NCI-H187 (cell line): ENCODE data around the gene GYS1.

Experiments used
- DNase-seq, 2 experiments: peaks; one replicate each; lab custom pipeline; 2025; lab: John Stamatoyannopoulos, UW

The GYS1 gene

GRCh38 chr19:48963371-48964204 lies 29.5 kb downstream of the GYS1 start:
- no peak for DNase-seq

GRCh38 chr19:48962849-48963165 lies 30.3 kb downstream of the GYS1 start:
- no peak for DNase-seq

- no peak for DNase-seq
Measured at GRCh38 chr19:48962029-48962848, 30.9 kb downstream of the GYS1 start.

GRCh38 chr19:48961673-48962028 lies 31.5 kb downstream of the GYS1 start:
- DNase-seq: no peak

DNA sequence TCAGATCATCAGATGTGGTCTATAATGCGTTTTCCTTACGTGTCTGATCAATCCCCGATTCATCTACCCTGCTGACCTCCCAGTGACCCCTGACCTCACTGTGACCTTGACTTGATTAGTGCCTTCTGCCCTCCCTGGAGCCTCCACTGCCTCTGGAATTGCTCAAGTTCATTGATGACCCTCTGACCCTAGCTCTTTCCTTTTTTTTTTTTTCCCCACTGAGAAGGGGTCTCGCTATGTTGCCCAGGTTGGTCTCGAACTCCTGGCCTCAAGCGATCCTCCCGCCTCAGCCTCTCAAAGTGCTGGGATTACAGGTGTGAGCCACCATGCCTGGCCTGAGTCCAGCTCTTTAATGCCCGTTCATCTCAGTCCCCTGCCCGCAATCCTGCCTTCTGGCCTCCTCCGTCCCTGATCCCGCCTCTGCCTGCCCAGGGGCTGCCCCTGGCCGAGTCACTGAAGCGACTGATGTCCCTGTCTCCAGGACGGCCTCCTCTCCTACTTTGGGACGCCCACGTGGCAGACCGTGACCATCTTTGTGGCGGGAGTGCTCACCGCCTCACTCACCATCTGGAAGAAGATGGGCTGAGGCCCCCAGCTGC lies 32.0 kb downstream of the GYS1 start:
- no peak for DNase-seq

GRCh38 chr19:48959341-48960239 lies 33.5 kb downstream of the GYS1 start:
- DNase-seq: no peak

DNA sequence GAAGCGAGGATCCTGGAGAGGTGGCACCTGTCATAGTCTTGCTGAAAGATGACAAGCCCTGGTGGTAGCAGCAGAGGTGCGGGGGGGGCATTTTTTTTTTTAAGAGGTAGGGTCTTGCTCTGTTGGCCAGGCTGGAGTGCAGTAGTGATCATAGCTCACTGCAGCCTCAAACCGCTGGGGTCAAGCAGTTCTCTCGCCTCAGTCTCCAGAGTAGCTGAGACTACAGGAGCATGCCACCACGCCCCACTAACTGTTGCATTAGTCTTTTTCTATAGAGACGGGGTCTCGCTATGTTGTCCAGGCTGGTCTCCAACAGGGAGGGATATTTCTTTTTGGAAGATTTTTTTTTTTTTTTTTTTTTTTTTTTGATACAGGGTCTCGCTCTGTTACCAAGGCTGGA lies 35.1 kb downstream of the GYS1 start:
- no peak for DNase-seq

DNA sequence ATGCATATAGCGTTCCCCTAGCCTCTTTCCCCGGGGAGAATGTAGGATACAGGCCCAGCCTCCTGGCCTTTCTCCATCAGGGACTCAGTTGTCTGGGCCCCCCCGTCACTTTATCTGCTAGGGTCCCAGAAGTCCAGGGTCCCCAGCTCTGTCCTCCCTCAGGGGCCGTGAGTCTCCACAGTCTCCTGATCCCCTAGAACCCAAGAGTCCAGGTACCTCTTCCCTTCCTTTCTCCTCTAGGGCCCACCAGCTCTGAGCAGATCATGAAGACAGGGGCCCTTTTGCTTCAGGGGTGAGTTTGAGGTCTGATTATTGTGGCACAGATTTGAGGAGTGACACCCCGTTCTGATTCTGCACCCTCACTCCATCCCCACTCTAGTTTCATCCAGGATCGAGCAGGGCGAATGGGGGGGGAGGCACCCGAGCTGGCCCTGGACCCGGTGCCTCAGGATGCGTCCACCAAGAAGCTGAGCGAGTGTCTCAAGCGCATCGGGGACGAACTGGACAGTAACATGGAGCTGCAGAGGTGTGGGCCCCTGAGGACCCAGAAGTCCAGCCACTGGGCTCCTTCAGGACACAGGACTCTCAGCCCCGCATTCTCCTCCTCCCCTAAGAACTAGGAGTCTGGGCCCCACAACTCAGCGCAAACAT lies 37.7 kb downstream of the GYS1 start:
- no peak for DNase-seq

- peak; percentile 97 to 99 for DNase-seq
Measured at GRCh38 chr19:48954595-48955307, 38.4 kb downstream of the GYS1 start, which contains the start of gene BAX. TSS of gene BAX (plus strand) at chr19:48954875. CDS start at chr19:48954929, 54 bp downstream.

GRCh38 chr19:48953990-48954594 lies 39.0 kb downstream of the GYS1 start:
- DNase-seq: no peak

DNA sequence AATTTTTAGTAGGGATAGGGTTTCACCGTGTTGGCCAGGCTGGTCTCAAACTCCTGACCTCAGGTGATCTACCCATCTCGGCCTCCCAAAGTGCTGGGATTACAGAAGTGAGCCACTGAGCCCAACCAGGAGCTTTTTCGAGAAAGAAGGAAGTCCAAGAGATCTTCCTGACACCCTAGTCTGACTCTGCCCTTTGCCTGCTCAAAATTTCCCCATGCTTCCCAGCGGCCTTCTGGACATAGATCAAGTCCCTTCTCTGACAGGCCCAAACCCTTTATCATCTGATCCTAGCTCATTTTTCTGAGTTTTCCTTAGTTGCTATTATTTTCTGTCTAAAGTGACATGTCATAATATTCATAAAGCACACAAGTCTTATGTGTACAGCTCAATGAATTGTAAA lies 40.0 kb downstream of the GYS1 start:
- no peak for DNase-seq

DNA sequence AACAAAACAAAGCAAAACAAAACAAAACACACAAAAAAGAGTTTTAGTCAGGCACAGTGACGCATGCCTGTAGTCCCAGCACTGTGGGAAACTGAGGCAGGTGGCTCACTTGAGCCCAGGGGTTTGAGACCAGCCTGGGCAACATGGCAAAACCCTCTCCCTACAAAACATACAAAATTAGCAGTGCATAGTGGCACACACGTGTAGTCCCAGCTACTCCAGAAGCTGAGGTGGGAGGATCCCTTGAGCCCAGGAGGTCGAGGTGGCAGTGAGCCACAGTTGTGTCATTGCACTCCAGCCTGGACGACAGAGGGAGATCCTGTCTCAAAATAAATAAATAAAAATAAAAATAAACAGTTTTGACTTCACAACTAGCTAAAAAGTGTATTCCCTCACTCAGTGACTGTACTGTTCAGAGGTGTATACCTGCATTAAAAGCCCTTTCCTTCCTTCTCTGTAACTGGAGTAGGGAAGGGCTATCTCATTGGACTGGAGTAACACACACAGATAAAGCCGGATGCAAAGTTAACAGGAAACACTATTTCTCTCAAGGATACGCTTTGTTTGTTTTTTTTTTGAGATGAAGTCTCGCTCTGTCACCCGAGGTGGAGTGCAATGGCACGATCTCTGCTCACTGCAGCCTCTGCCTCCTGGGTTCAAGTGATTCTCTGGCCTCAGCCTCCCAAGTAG lies 42.1 kb downstream of the GYS1 start:
- no peak for DNase-seq

GRCh38 chr19:48950159-48950558 lies 43.0 kb downstream of the GYS1 start:
- DNase-seq: no peak

DNA sequence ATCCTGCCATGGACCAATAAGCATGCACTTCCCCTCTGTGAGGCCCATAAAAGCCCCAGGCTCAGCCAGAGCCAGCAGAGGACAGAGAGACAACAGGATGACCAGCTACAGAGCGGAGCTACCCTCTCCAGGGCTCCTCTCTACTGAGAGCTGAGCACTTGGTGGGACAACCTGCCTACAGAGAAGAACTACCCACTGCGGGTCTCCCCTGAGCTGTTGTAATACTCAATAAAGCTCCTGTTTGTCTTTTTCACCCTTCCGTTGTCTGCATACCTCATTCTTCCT lies 45.9 kb downstream of the GYS1 start:
- DNase-seq: no peak

DNA sequence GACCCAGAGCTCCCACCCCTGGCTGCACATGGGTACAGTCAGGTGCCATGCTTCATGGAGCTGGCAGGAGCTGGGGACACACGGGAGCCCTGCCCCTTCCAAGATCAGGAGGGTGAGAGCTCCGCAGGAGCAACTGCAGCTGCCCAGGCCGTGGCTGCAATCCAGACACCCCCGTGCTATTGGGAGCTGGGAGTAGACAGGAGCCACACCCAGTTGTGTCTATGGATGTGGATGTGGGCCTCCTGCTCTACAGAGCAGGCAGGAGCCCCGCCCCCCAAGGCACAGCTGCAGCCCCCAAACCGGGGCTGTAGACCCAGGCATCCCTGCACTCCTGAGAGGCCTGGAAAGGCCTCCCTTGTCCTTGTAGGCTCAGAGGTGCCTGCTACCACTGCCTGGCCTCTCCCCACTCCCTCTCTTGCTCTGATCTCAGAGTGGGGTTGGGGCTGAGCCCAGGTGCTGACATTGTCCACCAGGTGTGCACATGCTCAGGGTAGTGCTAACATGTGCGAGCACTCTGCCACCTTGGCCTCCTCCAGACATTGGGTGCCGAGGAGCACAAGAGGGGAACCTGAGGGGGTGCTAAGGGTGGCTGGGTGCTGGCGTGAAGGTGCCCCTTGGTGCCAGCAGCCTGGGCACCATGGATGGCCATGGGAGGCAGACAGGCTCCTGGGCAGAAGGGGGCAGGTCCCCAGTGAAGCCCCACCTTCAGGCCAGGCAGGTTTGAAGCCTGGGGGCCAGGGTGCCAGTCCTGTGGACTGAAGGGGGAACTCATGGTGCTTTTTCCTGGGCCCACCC lies 46.4 kb downstream of the GYS1 start:
- DNase-seq: no peak

GRCh38 chr19:48945817-48946216 lies 47.3 kb downstream of the GYS1 start:
- DNase-seq: no peak

DNA sequence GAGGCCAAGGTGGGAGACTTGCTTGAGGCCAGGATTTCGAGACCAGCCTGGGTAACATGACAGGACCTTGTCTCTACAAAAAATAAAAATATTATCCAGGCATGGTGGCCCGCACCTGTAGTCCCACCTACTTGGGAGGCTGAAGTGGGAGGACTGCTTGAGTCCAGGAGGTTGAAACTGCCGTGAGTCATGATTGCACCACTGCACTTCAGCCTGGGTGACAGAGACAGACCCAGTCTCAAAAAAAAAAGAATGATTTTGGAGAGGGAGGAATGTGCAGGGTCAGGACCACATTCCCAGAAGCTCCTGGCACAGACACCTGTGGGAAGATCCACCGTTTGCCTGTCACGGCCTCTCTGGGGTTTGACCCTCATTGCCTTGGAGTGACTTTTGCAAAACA lies 47.7 kb downstream of the GYS1 start:
- DNase-seq: no peak

DNA sequence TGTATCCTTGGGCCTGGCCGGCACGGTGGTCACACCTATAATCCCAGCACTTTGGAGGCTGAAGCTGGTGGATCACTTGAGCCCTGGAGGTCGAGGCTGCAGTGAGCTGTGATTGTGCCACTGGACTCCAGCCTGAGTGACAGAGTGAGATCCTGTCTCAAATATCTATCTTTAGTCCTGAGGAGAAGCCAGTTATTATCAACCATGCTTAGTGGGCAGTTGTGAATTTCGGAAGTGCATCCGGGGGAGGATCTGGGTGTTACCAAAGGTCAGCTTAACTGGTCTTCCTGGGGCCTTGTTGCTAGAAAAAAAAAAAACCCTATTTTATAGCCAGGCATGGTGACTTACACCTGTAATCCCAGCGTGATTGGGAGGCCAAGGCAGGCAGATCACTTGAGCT lies 50.0 kb downstream of the GYS1 start:
- DNase-seq: no peak

DNA sequence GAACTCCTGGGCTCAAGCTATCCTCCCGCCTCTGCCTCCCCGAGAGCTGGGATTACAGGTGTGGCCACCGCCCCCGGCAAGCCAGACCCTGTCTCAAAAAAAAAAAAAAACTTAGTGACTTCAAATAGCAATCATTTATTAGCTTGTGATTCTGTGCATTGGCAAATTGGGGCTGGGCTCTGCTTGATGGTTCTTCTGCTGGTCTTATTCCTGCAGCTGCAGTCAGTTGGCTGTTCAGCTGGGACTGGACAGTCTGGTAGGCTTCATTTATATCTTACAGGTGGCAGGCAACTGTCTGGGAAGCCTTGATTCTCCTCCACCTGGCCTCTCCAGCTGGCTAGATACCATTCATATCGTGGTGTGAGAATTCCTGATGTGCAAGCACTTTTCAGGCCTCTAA lies 52.2 kb downstream of the GYS1 start:
- no peak for DNase-seq
